GM11168 (cell line): ENCODE data around the gene DYNC2LI1.

Experiments
- in situ Hi-C: fragments of 300-500 bp; cut with MboI; formaldehyde crosslinking; loops from one replicate; pipeline ENCODE4 v1.12.0; 2022; ENCODE audit warnings: low sequenced_read_pairs; ENCODE audit not compliant: unreplicated experiment

DYNC2LI1 gene

DNA sequence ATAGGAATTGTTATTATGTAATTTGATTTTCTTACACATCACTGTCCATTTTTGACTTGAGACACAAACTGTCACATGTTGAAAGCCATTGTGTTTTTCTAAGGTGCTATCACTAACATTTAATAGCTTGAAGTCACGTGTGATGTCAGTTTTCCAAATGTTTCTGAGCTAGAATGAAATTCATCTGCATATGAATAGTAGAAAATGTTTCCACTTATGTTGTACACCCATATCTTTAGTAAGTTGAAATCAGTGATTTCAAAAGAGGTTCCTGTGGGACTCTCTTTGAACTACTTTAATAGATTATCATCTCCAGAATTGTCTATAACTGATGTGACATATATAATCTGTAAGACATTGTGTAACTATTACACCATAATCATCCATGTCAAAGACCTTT lies 37.0 kb downstream of the DYNC2LI1 start:
- in situ Hi-C loops = no loop called here

DNA sequence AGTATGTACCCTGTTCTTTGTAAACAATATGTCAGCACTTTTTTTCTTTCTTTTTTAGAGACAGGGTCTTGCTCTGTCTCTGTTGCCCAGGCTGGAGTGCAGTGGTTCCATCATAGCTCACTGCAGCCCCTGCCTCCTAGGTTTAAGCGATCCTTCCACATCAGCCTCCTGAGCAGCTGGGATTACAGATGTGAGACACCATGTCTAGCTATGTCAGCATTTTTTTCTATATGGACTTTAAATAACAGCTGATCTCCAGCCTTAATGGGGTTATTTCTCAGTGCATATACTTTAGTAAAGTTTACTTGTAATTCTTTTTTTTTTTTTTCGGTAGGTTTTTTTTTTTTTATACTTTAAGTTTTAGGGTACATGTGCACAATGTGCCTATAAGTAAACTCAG lies 38.2 kb downstream of the DYNC2LI1 start:
- in situ Hi-C loops = no loop called here

DNA sequence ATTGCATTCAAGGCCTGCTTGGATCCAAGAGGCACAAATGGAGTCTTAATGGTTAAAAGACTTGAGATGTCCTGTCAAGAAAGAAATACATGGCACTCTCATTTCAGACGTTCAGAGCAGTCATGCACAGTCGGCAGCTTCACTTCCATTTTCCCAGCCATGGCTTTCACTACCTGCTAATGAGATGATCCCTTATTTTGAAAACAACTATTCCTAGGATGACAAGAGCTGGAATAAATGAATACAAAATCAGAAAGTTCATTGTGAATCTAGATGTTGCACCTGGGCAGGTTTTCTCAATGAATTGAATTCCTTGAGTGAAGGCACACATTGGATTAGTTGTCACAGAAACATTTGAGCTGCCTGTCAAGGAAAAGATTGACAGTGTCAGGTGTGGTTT lies 39.1 kb downstream of the DYNC2LI1 start:
- in situ Hi-C loops = no loop called here

DNA sequence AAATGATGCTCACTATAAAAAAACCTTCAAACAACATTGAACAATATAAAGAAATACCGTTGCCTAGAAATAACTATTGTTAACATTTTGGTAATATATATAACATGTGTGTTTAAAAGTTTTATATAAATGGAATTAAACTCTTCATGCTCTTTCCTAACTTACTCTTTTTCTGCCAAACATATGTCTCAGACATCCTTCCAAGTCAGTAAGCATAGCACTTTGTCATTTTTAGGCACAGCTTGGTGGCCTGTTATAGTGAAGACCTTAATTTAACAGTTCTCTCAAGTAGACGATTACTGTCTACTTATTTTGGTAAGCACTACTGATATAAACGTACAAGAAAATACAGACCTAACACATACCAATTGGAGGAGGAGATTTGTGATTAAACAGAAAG lies 40.9 kb downstream of the DYNC2LI1 start:
- in situ Hi-C loops = no loop called here

DNA sequence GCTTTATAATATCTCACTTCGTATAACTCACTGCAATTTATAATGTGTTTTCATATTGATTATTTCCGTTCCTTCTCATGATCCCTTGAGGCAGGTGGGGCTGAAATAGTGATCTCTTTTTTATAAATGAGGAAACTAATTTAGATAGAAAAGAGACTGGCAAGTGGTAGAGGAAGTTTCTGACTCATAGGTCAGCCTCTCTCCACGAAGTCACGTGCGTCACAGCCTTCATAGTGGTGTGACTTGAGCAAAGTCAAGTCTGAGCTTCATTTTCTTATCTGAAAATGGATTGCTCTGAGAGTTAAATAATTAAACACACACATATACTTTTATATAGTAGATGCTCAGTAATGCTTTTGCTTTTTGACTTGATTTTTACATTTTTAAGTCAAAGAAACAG lies 44.9 kb downstream of the DYNC2LI1 start:
- in situ Hi-C loops = no loop called here

DNA sequence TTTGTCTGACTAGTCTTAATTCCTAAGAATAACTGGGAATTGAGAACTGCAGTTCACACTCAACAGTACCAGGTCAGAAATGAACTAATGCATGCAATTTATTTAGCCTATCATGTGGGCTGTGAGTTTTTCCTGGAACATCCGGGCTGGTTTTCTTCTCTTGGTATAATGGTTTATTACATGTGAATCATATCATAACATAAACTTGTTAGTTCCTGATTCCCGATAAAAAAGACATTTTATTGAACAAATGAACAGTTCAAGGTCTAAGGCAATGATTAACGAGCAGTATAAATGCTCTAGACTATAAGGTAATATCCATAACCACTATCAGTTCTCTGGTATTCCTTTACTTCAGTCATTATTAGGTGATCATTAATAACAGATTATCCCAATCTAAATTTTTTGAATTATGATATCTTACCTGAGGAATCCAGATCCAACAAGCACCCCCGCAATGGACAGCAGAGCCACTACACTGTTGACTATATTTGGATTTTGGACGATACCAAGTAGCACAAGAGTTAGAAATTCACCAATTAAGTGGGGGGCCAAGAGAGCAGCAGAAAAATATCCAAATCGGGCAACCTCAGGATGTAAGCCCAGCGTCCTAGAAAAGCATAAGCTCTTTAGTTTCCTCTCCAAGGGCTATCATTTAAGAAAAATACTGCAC lies 45.8 kb downstream of the DYNC2LI1 start:
- in situ Hi-C loops = no loop called here

DNA sequence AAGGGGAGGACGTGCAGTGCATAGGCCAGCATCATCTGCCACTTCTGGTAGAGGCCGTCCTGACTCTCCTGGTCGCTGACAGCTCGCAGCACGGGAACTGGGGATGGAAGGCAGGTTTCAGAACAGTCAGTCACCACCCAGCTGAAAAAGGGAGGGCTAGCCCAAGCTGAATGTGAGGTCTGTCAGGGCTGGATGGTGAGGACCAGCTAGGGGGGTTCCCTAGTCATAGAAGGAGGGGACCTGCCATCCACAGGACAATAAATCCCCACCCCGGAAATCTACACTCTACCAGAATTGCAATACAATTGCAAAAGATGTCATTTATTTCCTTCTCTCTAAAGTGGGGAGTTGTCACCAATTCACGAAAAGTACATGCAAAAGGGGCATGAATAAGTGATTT lies 49.0 kb downstream of the DYNC2LI1 start:
- in situ Hi-C loops = no loop called here

DNA sequence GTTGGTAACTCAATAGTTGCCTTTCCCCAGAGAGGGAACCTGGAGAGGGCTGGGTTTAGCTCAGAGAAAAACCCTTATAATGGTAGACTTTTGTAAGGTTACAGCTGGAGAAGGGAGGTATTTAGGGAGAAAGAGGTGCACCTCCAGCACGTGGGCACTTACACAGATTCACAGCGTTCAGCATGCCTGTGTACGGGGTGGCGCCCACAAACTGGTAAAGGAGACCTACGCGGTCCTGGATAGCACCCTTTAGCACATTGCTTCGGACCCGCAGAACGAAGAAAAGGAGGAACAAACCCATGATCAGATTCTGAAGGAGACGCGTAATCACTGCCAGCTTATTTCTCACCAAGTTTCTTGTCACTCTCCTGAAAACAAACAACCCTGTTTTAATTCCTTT lies 49.9 kb downstream of the DYNC2LI1 start:
- in situ Hi-C loops = no loop called here

DNA sequence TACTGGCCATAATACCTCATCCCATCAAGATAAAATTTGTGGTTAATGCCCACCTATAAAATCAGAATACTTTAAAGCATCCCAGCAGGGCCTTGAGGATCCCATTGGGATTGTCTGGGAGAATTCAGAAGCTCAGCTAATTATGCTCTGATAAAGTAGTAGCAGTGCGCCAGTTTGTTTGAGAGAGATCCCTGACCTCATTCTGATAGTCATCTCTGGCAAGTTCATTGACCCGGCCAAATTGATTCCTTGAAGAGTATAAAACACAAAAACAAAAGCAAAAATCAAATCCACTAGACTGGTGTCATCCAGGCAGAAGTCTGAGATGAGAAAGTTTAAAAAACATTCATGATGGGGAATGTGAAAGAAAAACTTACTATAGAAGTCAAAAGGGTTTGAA lies 50.7 kb downstream of the DYNC2LI1 start:
- in situ Hi-C loops = no loop called here

DNA sequence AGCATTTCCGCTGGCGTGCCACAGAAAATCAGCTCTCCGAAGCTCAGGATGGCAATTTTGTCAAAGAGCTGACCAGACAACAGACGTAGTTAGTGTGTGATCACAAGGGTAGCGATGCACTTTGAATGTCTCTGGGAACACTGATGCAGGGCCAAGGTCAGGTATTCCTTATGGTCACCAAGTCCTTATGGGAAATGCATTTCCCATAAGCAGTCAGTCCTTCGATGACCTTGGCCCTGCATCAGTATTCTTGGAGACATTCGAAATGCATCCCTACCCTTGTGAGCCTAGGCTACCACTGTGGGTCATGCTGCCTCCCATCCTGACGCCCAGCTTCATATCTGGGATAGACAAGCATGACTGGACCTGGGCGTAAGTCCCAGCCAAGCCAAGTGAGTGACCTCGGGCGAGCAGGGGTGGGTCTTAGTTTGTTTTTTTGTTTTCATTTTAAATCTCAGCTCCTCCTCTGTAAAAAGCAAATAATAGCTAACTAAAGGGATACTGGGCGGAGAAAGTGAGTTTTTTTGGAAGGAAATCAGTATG lies 51.2 kb downstream of the DYNC2LI1 start:
- in situ Hi-C loops = no loop called here

DNA sequence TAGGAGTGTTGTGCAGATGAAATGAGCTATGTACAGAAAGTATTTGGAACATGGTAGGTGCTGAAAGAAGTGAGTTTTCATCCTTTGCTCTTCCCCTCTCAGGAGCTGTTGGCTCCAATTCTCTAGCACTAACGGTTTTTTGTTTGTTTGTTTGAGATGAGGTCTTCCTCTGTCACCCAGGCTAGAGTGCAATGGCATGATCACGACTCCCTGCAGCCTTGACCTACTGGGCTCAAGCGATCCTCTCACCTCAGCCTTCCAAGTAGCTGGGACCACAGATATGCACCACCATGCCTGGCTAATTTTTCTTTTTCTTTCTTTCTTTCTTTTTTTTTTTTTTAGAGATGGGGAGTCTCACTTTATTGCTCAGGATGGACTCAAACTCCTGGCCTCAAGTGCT lies 52.0 kb downstream of the DYNC2LI1 start:
- in situ Hi-C loops = no loop called here

DNA sequence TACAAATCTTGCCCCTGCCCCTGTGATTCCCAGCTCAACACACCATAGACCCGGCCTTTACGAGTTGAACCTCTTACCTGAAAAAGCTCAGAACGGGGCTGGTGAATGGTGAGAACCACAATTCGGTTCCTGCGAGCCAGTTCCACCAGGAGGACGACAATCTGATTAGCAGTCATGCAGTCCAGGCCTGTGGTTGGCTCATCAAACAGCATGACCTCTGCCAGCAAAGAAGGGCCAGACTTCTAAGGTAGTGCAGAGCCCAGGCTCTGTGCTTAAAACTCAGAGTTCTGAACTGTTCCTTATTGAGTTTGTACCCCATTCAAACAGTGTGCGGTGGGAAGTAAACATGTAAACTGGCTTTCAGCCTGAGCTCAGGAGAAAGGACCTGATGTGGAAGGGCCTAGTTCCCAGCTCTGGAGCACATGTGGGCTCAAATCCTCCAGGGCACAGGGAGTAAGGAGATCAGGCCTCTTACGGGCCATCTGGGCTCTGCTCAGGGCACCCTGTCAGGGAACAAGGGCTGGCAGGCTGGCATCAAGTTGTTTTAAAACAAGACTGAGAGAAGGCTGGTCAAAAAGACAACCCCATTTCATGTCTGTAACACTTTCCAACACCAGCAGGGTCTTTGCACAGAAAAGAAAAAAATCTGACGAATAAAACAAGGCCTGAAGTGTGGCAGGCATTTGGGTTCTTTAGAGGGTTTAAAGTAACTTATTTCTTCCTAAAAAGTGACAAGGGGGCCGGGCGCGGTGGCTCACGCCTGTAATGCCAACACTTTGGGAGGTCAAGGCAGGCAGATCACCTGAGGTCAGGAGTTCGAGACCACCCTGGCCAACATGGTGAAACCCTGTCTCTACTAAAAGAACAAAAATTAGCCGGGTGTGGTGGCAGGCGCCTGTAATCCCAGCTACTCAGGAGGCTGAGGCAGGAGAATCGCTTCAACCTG lies 52.7 kb downstream of the DYNC2LI1 start:
- in situ Hi-C loops = no loop called here

DNA sequence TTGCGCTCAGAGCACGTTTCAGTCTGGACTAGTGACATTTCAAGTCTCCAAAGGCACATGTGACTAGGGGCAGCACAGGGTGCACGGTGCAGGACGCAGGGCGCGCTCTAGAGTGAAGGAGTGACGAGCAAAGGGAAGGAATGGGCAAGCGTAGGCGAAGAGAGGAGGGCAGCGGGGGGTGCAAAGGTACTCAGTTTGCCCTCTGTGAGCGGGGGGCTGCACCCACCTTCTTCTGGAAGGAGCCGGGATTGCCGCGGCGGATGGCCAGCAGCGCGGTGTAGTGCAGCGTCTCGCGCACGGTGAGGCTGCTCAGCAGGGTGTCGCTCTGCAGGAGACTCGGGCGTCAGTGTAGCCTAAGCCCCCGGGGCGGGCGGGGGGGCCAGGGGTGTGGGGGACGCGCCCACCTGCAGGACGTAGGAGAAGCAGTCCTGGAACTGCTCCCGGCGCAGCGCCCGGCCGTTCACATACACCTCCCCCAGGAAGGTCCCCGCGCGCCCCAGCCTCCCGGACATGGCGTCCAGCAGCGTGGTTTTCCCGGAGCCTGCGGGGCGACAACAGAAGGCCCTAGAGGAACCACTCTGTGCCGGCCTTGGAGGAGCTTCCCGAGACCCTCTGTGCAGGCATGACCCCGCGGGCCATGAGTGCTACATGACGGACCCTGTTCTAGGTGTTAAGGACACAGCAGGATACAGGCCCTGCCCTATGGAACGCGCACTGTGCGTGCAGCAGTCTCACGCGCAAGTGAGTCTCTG lies 57.9 kb downstream of the DYNC2LI1 start:
- in situ Hi-C loops = no loop called here

DNA sequence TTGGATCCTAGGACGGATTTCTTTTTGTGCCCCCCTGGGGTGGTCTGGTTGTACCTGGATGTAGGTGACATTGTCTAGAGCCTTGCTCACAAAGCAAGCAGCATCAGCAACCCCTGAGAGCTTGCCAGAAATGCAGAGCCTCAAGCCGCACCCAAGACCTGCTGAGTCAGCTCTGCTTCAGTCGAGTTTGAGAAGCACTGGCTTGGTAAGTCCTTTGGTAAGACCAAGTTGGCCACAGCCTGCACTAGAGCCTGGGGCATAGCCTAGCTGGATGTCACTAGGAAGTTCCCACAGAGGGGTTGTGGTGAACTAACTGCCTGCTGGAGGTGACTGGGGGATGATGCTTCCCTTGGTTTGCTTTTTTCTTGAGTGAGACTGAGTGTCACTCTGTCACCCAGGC lies 58.6 kb downstream of the DYNC2LI1 start:
- in situ Hi-C loops = no loop called here

DNA sequence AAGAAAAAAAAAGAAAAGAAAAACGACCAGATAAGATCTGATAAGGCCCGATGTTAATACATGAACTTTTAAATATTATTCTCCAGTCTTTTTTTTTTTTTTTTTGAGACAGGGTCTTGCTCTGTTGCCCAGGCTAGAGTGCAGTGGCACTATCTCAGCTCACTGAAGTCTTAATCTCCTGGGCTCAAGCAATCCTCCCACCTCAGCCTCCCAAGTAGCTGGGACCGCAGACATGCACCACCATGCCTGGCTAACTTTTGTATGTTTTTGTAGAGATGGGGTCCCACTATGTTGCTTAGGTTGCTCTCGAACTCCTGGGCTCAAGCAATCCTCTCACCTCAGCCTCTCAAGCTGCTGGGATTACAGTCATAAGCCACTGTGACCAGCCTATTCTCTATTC lies 63.2 kb downstream of the DYNC2LI1 start:
- in situ Hi-C loops = no loop called here

DNA sequence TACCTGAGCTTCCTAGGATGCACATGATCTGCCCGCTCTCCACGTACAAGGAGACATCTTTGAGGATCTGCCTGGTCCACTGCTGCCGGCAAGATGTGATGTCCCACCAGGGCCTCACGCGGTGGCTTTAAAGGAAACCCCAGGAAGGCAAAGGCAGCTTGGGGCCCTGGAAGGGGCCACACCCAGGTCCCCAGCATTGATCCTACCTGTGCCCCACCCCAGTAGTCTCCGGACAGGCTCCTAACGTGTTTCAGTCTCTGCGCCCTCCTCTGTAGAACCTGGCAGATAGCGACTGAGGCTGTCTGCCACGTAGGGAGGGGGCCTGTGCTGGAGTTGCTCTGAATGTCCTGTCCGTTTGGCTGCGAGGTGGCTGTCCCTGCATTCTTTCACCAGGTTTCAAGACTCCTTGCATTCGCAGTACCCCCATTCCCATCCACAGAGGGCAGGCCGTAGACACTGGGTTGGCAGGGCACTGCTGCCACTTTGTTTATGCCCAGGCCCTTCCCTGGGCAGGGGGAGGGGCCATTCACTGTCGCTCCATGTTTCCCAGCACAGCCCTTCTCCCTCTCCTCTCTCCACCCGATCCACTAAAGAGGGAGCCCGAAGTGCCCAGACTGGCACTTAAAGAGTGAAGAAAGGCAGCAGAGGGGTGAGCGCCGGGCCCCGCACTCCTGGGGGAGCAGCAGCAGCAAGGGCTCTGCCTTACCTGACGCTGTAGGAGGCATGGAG lies 64.2 kb downstream of the DYNC2LI1 start:
- in situ Hi-C loops = no loop called here

DNA sequence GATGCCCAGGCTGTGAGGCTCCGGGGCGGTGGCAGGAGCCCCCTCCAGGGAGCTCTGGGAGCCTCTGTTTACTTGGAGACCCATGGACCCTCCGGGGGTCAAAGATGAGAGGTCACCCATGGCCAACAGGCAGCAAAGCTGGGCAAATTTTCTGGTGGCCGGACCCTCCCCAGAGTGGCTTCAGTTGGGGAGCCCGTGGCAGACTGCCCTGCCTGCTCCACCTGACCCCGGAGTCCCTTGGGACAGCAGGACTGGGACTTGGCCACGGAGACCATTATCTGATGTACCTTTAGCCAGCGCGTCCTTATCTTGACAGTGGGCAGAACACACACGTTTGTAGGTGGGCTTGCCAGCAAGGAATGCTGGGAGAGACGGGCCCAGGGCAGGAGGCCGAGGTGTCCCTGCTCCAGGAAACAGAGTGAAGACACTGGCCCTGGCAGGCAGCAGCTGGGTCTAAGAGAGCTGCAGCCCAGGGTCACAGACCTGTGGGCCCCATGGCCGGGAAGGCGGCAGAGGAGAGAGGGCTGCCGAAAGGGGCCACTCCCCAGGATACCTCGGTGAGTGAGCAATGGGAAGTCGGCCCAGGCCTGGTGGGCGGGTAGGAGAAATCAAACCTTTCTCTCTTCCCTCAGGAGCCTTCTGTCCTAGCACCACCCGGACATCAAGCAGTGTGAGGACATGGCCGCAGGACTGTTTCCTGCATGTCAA lies 64.9 kb downstream of the DYNC2LI1 start, which contains the start of the genes ABCG5 and ABCG8:
Gene ABCG5, minus strand, starts transcription at position 280 of the 708 bp plus-strand sequence. Its CDS starts 160 bp downstream, at position 120.
Gene ABCG8, plus strand, starts transcription at position 412 of the 708 bp plus-strand sequence. Its CDS starts 83 bp downstream, at position 495.
- in situ Hi-C loops = no loop called here

DNA sequence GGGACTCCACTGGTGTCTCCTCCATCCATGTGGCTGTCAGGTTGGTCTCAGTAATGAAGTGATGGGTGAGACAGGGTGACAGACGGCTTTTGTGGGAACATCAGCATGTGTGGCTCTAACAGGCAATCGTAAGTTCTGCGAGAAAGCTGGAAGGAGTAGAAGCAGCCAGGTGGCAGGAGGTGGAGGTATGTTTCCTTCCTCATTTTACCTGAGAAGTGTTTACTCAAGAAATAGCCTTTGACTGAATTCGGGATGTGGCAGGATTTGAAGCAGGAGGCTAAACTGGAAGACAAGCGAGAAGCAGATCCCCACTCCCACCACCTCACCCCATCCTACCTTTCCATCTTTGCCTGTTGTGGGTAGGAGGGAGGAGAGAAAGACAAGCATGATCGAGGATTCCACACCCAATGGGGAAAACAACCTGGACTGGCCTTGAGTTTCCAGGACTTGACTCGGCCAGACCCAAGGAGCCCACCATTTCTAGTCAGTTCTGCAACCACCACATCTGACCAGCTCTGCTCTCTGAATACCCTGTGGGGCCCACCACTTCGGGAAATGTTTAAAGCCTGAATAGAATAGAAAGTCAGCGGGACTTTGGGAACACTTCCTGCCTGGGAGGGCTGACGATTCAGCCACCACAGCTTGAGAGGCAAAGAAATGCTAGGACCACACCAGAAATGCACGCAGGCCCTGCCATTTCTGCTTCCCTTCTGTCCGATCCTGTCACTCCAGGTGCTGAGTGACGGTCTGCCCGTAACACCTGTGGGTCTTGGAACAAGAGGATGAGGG lies 66.1 kb downstream of the DYNC2LI1 start:
- in situ Hi-C loops = no loop called here
